HL-60 (cell line): Measurements from ENCODE around the gene OR6C75.

Experiments used
- CTCF ChIP-seq: IDR thresholded peaks from one replicate; pipeline ENCODE4 v1.5.1; 2011; ENCODE audit warnings: low read length, control low read depth, inconsistent platforms; ENCODE audit not compliant: insufficient read depth
- GABPA ChIP-seq: IDR thresholded peaks from 2 replicates; pipeline ENCODE4 v1.6.1; 2012; ENCODE audit warnings: low read depth
- POLR2AphosphoS5 ChIP-seq: IDR thresholded peaks from 2 replicates; pipeline ENCODE4 v1.6.1; 2012; ENCODE audit warnings: low read depth
- SPI1 ChIP-seq: IDR thresholded peaks from 2 replicates; pipeline ENCODE4 v1.6.1; 2012; ENCODE audit warnings: low read depth, mild to moderate bottlenecking, borderline replicate concordance
- TF ChIP-seq, protein P1 (sequence below): IDR thresholded peaks from 2 replicates; pipeline ENCODE4 v1.6.1; 2012; ENCODE audit warnings: low read depth; ENCODE audit not compliant: insufficient replicate concordance

DNA sequence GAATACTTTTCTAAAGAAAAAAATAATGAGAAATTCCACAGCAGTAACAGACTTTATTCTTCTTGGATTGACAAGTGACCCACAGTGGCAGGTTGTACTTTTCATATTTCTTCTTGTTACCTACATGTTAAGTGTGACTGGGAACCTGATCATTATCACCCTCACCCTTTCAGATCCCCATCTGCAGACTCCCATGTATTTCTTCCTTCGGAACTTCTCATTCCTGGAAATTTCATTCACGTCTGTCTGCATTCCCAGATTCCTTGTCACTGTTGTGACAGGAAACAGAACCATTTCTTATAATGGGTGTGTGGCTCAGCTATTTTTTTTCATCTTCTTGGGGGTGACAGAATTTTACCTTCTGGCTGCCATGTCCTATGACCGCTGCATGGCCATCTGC is 2.3 kb downstream of the OR6C75 start:
- TF ChIP-seq CTCF (no peak), POLR2AphosphoS5 (no peak), GABPA (no peak), SPI1 (no peak)
- TF ChIP-seq, protein P1, sequence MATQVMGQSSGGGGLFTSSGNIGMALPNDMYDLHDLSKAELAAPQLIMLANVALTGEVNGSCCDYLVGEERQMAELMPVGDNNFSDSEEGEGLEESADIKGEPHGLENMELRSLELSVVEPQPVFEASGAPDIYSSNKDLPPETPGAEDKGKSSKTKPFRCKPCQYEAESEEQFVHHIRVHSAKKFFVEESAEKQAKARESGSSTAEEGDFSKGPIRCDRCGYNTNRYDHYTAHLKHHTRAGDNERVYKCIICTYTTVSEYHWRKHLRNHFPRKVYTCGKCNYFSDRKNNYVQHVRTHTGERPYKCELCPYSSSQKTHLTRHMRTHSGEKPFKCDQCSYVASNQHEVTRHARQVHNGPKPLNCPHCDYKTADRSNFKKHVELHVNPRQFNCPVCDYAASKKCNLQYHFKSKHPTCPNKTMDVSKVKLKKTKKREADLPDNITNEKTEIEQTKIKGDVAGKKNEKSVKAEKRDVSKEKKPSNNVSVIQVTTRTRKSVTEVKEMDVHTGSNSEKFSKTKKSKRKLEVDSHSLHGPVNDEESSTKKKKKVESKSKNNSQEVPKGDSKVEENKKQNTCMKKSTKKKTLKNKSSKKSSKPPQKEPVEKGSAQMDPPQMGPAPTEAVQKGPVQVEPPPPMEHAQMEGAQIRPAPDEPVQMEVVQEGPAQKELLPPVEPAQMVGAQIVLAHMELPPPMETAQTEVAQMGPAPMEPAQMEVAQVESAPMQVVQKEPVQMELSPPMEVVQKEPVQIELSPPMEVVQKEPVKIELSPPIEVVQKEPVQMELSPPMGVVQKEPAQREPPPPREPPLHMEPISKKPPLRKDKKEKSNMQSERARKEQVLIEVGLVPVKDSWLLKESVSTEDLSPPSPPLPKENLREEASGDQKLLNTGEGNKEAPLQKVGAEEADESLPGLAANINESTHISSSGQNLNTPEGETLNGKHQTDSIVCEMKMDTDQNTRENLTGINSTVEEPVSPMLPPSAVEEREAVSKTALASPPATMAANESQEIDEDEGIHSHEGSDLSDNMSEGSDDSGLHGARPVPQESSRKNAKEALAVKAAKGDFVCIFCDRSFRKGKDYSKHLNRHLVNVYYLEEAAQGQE, result no peak
